Neural progenitor cell (in vitro differentiated cells): ENCODE results near the gene DDAH2. TPM values are rescaled to one million over a fixed set of nuclear protein-coding genes. Genes with fewer than 3 reads are reported as not detected.

ENCODE experiments used
- DNase-seq: peaks from one replicate; pipeline ENCODE4 v3.0.0-alpha.2; 2016; ENCODE audit warnings: low spot score
- H2AFZ ChIP-seq: fragments of 200-600 bp; sonication (generic); replicated peaks from 2 replicates; pipeline ENCODE4 v1.6.1; 2016; ENCODE audit warnings: antibody characterized with exemption
- H3F3A ChIP-seq: fragments of 200-600 bp; sonication (generic); 2 replicates; pipeline ENCODE4 v1.6.1; 2016; ENCODE audit warnings: antibody characterized with exemption, low read depth
- H3K27ac ChIP-seq: fragments of 200-600 bp; sonication (generic); 2 replicates; pipeline ENCODE4 v1.5.1; 2016; ENCODE audit warnings: mild to moderate bottlenecking
- H3K27me3 ChIP-seq: fragments of 200-600 bp; sonication (generic); 2 replicates; pipeline ENCODE4 v1.6.1; 2016; ENCODE audit warnings: mild to moderate bottlenecking, moderate library complexity
- H3K36me3 ChIP-seq: fragments of 200-600 bp; sonication (generic); 2 replicates; pipeline ENCODE4 v1.5.1; 2016
- H3K4me1 ChIP-seq: fragments of 200-600 bp; sonication (generic); 2 replicates; pipeline ENCODE4 v1.6.1; 2016; ENCODE audit warnings: mixed run types
- H3K4me2 ChIP-seq: fragments of 200-600 bp; sonication (generic); 2 replicates; pipeline ENCODE4 v1.6.1; 2016
- H3K4me3 ChIP-seq: fragments of 200-600 bp; sonication (generic); 2 replicates; pipeline ENCODE4 v1.5.1; 2016
- H3K79me2 ChIP-seq: fragments of 200-600 bp; sonication (generic); 2 replicates; pipeline ENCODE4 v1.6.1; 2016; ENCODE audit warnings: low read depth
- H3K9ac ChIP-seq: fragments of 200-600 bp; sonication (generic); 2 replicates; pipeline ENCODE4 v1.6.1; 2016
- H3K9me3 ChIP-seq: fragments of 200-600 bp; sonication (generic); 2 replicates; pipeline ENCODE4 v1.5.1; 2016; ENCODE audit warnings: low read depth
- H4K20me1 ChIP-seq: fragments of 200-600 bp; sonication (generic); 2 replicates; pipeline ENCODE4 v1.6.1; 2016; ENCODE audit warnings: low read depth
- H3K27ac Mint-ChIP-seq: 3 replicates; pipeline ENCODE4 v1.8.0; 2021; ENCODE audit warnings: mixed read lengths
- H3K27me3 Mint-ChIP-seq: 2 replicates; pipeline ENCODE4 v1.8.0; 2022; ENCODE audit warnings: low read depth, mild to moderate bottlenecking, inconsistent platforms, moderate library complexity, mixed read lengths; ENCODE audit not compliant: insufficient read depth
- H3K36me3 Mint-ChIP-seq: 3 replicates; pipeline ENCODE4 v1.8.0; 2021; ENCODE audit warnings: mixed read lengths
- H3K4me1 Mint-ChIP-seq: 3 replicates; pipeline ENCODE4 v1.8.0; 2021; ENCODE audit warnings: mixed read lengths
- H3K4me3 Mint-ChIP-seq: 3 replicates; pipeline ENCODE4 v1.8.0; 2021; ENCODE audit warnings: mild to moderate bottlenecking, moderate library complexity, mixed read lengths
- H3K9me3 Mint-ChIP-seq: 3 replicates; pipeline ENCODE4 v1.8.0; 2020; ENCODE audit warnings: mixed read lengths
- CTCF ChIP-seq: fragments of 200-600 bp; sonication (generic); IDR thresholded peaks from 2 replicates; pipeline ENCODE4 v1.5.1; 2017; ENCODE audit warnings: antibody characterized with exemption, mild to moderate bottlenecking
- EZH2 ChIP-seq: fragments of 200-600 bp; sonication (generic); IDR thresholded peaks from 2 replicates; pipeline ENCODE4 v1.6.1; 2017; ENCODE audit warnings: antibody characterized with exemption, mild to moderate bottlenecking, moderate library complexity
- EZH2phosphoT487 ChIP-seq: fragments of 200-600 bp; sonication (generic); IDR thresholded peaks from 2 replicates; pipeline ENCODE4 v1.6.1; 2017; ENCODE audit warnings: antibody characterized with exemption
- total RNA-seq: library from RNA; depleted of rRNA; stranded (reverse); fragments of >200 nt; gene quantifications from 2 replicates; pipeline ENCODE4 v1.2.3, GENCODE V29; 2015; ENCODE audit warnings: low replicate concordance

DDAH2 gene
- total RNA-seq, 1 donor from 2014 or later: 94.3 TPM

- no peaks in the 10 kb centered on the region for H3K9me3 Mint-ChIP-seq
- no peak within 1 kb of the TSS for H3K4me3 ChIP-seq
Observed at GRCh38 chr6:31723245-31723979, 5.7 kb downstream of the DDAH2 start, which contains the start of gene MPIG6B. Gene MPIG6B (plus strand): TSS chr6:31723373. CDS start chr6:31723384, 11 bp downstream.

GRCh38 chr6:31722173-31722572 is 6.9 kb downstream of the DDAH2 start:
- no peak overlapping the region for H3K4me3 ChIP-seq
- H3K4me2 ChIP-seq: no peak overlapping the region
- Mint-ChIP-seq H3K27ac (no peak overlapping the region), H3K27me3 (peaks cover 13% of the 10 kb centered on the region), H3K4me3 (no peak overlapping the region), H3K9me3 (no peaks in the 10 kb centered on the region), H3K4me1 (peaks cover 20% of the 10 kb centered on the region), H3K36me3 (peaks cover 21% of the 10 kb centered on the region)
- peaks cover 17% of the 10 kb centered on the region for H3F3A ChIP-seq
- H3K27me3 ChIP-seq: no peaks in the 10 kb centered on the region
- no peak overlapping the region for H2AFZ ChIP-seq
- H3K79me2 ChIP-seq: no peaks in the 10 kb centered on the region
- H3K9ac ChIP-seq: no peak overlapping the region
- H3K36me3 ChIP-seq: no peaks in the 10 kb centered on the region
- TF ChIP-seq EZH2phosphoT487: no peak
- no peak for TF ChIP-seq CTCF
- no peak for TF ChIP-seq EZH2
- DNase-seq: no peak
- peaks cover under 1% of the 10 kb centered on the region for H4K20me1 ChIP-seq
- no peaks in the 10 kb centered on the region for H3K9me3 ChIP-seq
- no peak overlapping the region for H3K27ac ChIP-seq
- no peaks in the 10 kb centered on the region for H3K4me1 ChIP-seq

More at GRCh38 chr6:31723245-31723979, 5.7 kb downstream of the DDAH2 start, which contains the start of gene MPIG6B:
- Mint-ChIP-seq H3K27me3 (peaks cover 15% of the 10 kb centered on the region), H3K36me3 (peaks cover 27% of the 10 kb centered on the region), H3K4me1 (peaks cover 19% of the 10 kb centered on the region), H3K4me3 (no peak within 1 kb of the TSS), H3K27ac (peak within 1 kb of the TSS; percentile 72)
- Histone ChIP-seq H4K20me1 (peaks cover 10% of the 10 kb centered on the region), H3K4me1 (peaks cover under 1% of the 10 kb centered on the region), H3K9ac (no peak within 1 kb of the TSS), H3K4me2 (no peak within 1 kb of the TSS), H3K36me3 (no peaks in the 10 kb centered on the region), H3K27ac (no peak within 1 kb of the TSS), H3K27me3 (no peaks in the 10 kb centered on the region), H3F3A (peaks cover 17% of the 10 kb centered on the region), H3K79me2 (peaks cover 10% of the 10 kb centered on the region), H3K9me3 (no peaks in the 10 kb centered on the region), H2AFZ (no peak within 1 kb of the TSS)
- DNase-seq: no peak
- TF ChIP-seq EZH2phosphoT487: no peak
- no peak for TF ChIP-seq EZH2
- no peak for TF ChIP-seq CTCF

GRCh38 chr6:31721351-31722020 is 7.6 kb downstream of the DDAH2 start, which contains the start of gene LY6G6C:
Gene LY6G6C (minus strand): TSS chr6:31721746. CDS start chr6:31721679, 67 bp downstream.
- Mint-ChIP-seq H3K9me3 (no peaks in the 10 kb centered on the region), H3K36me3 (peaks cover 15% of the 10 kb centered on the region), H3K4me3 (peak within 1 kb of the TSS; percentile 33), H3K27me3 (peaks cover 11% of the 10 kb centered on the region), H3K27ac (no peak within 1 kb of the TSS), H3K4me1 (peaks cover 17% of the 10 kb centered on the region)
- H3K4me1 ChIP-seq: no peaks in the 10 kb centered on the region
- no peaks in the 10 kb centered on the region for H3K27me3 ChIP-seq
- peaks cover 16% of the 10 kb centered on the region for H3F3A ChIP-seq
- no peak for TF ChIP-seq CTCF
- no peak within 1 kb of the TSS for H3K4me2 ChIP-seq
- H3K4me3 ChIP-seq: no peak within 1 kb of the TSS
- H3K36me3 ChIP-seq: no peaks in the 10 kb centered on the region
- no peak within 1 kb of the TSS for H2AFZ ChIP-seq
- no peaks in the 10 kb centered on the region for H3K79me2 ChIP-seq
- H4K20me1 ChIP-seq: no peaks in the 10 kb centered on the region
- no peak within 1 kb of the TSS for H3K27ac ChIP-seq
- H3K9me3 ChIP-seq: no peaks in the 10 kb centered on the region
- no peak for DNase-seq
- no peak within 1 kb of the TSS for H3K9ac ChIP-seq
